Natural killer cell treated with Interleukin-12 subunit alpha and Interleukin-12 subunit beta and Interleukin-15 and Interleukin-18, amount 100 ng/mL, for 72 hours (primary cell): ENCODE measurements around the gene RIMKLB. TPM values are rescaled to one million over a fixed set of nuclear protein-coding genes. Genes with fewer than 3 reads are reported as not detected.

Experiments used
- ATAC-seq, 2 donors: fragments of 150-1000 bp; cut with Tn5 transposase in 1 of 2; sonication (Bioruptor Pico), chemical (Tn5 transposase) in 1 of 2; 2 replicates each; pipeline ENCODE4 v1.10.0; 2021
- DNase-seq: peaks from one replicate; pipeline ENCODE4 v3.0.0; 2022; ENCODE audit warnings: low spot score
- H3K27ac Mint-ChIP-seq, 2 donors: 1 replicate in 1 of 2; 2 replicates in 1 of 2; pipeline ENCODE4 v1.8.0; 2022; ENCODE audit warnings: mixed read lengths in 2 of 2, mild to moderate bottlenecking in 1 of 2, moderate library complexity in 1 of 2
- H3K27me3 Mint-ChIP-seq, 2 donors: 1 replicate in 1 of 2; 2 replicates in 1 of 2; pipeline ENCODE4 v1.8.0; 2022; ENCODE audit warnings: mixed read lengths in 2 of 2
- H3K36me3 Mint-ChIP-seq: one replicate; pipeline ENCODE4 v1.8.0; 2022; ENCODE audit warnings: mixed read lengths
- H3K4me1 Mint-ChIP-seq, 2 donors: 1 replicate in 1 of 2; 2 replicates in 1 of 2; pipeline ENCODE4 v1.8.0; 2022; ENCODE audit warnings: low read depth in 2 of 2, mixed read lengths in 2 of 2, mild to moderate bottlenecking in 1 of 2
- H3K4me3 Mint-ChIP-seq: one replicate; pipeline ENCODE4 v1.8.0; 2022; ENCODE audit warnings: mixed read lengths
- H3K9me3 Mint-ChIP-seq: 2 replicates; pipeline ENCODE4 v1.8.0; 2022; ENCODE audit warnings: mixed read lengths
- total RNA-seq, 2 donors: library from RNA; stranded (reverse); gene quantifications; one replicate each; pipeline ENCODE4 v1.2.3, GENCODE V29; 2022

The RIMKLB gene
- total RNA-seq, 2 donors from 2014 or later, result 2.3 to 5.5 TPM

DNA sequence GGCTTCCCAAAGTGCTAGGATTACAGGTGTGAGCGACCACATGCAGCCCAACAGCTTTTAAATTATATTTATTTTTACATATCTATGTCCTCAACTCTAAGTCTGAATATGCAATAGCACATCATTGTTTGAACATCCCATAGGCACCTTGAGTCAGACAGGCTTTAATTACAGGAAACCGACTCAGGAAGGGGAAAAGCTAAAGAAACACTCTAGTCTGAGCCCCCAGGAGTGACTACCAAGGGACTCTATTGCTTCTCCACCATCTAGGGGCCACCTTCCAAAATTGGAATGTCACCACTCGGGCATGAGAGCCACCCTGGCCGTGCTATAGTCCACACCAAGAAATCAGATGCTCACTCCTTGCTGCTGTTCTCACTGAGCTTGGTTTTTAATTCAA, 21.1 kb upstream of the RIMKLB start:
- no peak overlapping the region for H3K27ac Mint-ChIP-seq
- H3K9me3 Mint-ChIP-seq, result no peaks in the 10 kb centered on the region
- H3K36me3 Mint-ChIP-seq, result no peaks in the 10 kb centered on the region
- DNase-seq, result no peak
- H3K4me1 Mint-ChIP-seq, result no peaks in the 10 kb centered on the region
- H3K4me3 Mint-ChIP-seq, result no peak overlapping the region
- peaks cover 5 to 14% of the 10 kb centered on the region in 2 donors for H3K27me3 Mint-ChIP-seq
- ATAC-seq, result no peak

DNA sequence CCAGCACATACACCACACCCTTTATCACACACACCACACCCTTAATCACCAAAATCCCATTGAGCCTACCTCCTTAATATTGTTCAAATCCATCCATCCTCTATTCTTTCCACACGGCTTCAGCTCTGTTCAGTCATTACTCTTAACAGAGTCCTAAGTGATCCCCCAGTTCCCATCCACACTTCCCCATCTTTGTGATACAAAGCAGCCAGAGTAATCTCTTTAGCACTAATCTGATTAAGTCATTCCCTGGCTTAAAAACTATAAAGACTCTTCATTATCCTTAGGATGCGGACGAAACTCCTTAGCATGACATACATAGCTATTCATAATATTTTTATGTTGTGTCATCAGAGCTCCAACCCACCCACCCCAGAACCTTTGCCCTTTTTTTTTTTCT, 20.4 kb upstream of the RIMKLB start:
- no peaks in the 10 kb centered on the region for H3K36me3 Mint-ChIP-seq
- DNase-seq (no peak), ATAC-seq (no peak)
- H3K27ac Mint-ChIP-seq, result no peak overlapping the region
- H3K9me3 Mint-ChIP-seq, result no peaks in the 10 kb centered on the region
- H3K4me3 Mint-ChIP-seq, result no peak overlapping the region
- no peaks in the 10 kb centered on the region for H3K4me1 Mint-ChIP-seq
- peaks cover 6 to 14% of the 10 kb centered on the region in 2 donors for H3K27me3 Mint-ChIP-seq

DNA sequence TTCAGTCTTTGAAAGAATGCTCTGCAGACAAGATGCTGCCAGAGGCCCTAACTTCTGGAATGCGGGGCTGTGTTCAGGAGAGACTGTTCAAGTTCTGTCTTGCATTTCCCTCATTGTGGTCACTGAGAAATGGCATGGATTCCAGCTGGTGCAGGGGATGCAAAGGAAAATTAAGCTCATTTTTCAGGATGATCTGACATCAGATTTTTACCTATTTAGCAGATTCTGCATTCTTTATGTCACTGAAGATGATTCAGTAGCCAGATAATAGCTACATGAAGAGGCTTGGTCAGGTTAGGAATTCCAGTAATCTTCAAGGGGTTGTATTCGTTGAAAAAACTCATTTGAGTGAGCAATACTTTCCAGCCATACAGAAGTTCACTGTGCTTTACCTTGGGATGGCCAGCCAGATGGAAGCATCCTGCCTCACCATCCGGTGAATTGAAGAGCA, 19.1 kb upstream of the RIMKLB start:
- peaks cover 6 to 14% of the 10 kb centered on the region in 2 donors for H3K27me3 Mint-ChIP-seq
- H3K4me3 Mint-ChIP-seq, result no peak overlapping the region
- no peaks in the 10 kb centered on the region for H3K9me3 Mint-ChIP-seq

DNA sequence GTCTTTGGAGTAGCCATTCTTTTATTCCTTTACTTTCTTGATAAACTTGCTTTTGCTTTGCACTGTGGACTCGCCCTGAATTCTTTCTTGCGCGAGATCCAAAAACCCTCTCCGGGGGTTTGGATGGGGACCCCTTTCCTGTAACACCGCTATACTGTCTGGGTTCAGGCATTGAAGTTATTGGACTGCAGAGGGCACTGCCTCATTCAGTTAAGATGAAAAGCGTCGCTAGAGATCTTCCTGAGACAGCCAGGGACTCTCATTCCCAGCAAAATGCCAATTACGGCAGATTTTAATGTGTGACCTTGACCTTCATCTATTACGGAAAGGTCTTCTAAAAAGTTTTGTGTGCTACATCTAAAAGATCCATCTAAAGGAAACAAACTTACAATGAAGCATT, 17.3 kb upstream of the RIMKLB start:
- Mint-ChIP-seq H3K36me3 (no peaks in the 10 kb centered on the region), H3K27ac (no peak overlapping the region), H3K27me3 (peaks cover 6 to 14% of the 10 kb centered on the region in 2 donors), H3K9me3 (no peaks in the 10 kb centered on the region), H3K4me3 (no peak overlapping the region), H3K4me1 (no peaks in the 10 kb centered on the region)
- ATAC-seq (no peak), DNase-seq (no peak)

More for the DNA sequence above, 19.1 kb upstream of the RIMKLB start:
- no peak for ATAC-seq
- Mint-ChIP-seq H3K36me3 (no peaks in the 10 kb centered on the region), H3K4me1 (no peaks in the 10 kb centered on the region), H3K27ac (no peak overlapping the region)
- no peak for DNase-seq

DNA sequence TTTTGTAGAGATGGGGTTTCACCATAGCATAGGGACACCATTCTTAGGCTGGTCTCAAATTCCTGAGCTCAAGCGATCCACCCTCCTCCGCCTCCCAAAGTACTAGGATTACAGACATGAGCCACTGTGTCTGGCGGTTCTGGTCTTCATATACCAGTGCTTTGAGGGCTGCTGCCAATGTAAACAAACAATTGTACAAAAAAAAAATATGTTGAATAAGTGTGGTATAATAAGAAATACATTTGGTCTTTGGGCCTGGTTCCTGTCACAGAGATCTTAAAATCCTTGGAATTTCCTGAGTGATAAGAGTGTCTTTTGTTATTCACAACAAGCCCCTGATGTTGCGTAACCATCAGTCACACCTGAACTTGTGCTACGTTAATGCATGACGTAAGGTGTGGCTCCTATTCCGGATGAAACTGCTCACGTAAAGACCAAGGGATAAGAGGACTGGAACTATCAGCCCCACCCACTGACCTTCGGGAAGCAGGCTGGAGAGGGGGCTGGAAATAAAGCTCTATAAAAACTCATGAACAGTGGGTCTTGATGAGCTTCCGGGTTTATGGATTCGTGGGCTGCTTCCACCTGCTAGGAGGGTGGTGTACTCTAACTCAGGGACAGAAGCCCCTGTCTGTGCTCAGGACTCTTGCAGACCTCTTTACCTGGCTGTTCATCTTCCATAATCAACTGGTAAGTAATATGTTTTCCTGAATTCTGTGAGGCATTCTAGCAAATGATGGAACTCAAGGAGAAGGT, 16.5 kb upstream of the RIMKLB start:
- peaks cover 6 to 14% of the 10 kb centered on the region in 2 donors for H3K27me3 Mint-ChIP-seq
- H3K27ac Mint-ChIP-seq, result no peak overlapping the region
- no peaks in the 10 kb centered on the region for H3K4me1 Mint-ChIP-seq
- H3K36me3 Mint-ChIP-seq, result no peaks in the 10 kb centered on the region
- ATAC-seq (no peak), DNase-seq (no peak)
- H3K4me3 Mint-ChIP-seq, result no peak overlapping the region
- no peaks in the 10 kb centered on the region for H3K9me3 Mint-ChIP-seq

DNA sequence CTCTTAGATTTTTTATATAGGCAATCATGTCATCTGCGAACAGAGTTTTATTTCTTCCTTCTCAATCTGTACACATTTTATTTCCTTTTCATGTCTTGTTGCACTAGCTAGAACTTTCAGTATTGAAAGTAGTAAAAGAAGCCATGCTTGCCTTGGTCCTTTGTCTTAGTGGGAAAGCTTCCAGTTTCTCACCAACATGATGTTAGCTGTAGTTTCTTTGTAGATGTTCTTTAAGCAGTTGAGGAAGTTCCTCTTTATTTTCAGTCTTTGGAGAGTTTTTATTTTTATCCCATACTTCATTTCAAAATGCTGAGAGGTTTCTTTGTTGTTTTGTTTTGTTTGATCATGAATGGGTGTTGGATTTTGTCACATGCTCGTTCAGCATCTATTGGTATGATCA, 12.7 kb upstream of the RIMKLB start:
- DNase-seq (no peak), ATAC-seq (no peak)
- H3K27ac Mint-ChIP-seq, result no peak overlapping the region
- no peaks in the 10 kb centered on the region for H3K4me1 Mint-ChIP-seq
- no peaks in the 10 kb centered on the region for H3K36me3 Mint-ChIP-seq
- no peaks in the 10 kb centered on the region for H3K9me3 Mint-ChIP-seq
- H3K27me3 Mint-ChIP-seq, result peaks cover 7 to 10% of the 10 kb centered on the region in 2 donors
- H3K4me3 Mint-ChIP-seq, result no peak overlapping the region

DNA sequence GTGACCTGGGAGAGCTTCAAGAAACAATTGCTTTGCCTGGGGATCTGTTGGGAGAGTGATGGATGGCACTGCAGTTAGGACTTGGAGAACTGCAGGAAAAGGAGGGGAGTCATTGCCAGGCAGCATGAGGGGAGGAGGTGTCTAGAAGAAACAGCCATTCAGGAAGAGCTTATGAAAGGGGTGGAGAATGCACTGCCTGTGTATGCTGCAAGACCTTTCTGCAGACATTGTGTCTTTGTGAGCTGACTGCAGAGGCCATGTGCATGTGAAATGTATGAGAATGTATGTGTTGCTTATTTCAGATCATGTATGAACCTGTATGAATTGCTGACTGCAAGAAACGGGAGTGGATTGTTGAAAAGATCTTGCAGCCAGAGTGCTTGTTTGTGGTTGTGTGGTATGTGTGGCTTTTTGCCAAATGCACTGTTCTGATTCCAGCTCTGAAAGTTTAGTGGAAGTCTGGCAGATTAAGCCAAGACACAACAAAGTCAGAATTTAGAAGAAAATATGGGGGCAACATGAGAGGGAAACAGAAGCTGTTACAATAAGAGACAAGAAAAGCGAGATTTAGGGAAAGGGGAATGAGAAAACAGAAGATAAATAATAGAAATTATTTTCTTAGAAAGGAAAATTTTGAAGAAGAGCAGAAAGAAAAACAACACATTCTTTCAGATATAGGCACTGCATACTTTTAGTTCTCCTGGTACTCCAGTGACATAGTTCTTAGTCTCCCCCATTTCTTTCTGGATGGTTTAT, 9.8 kb upstream of the RIMKLB start:
- Mint-ChIP-seq H3K27ac (no peak overlapping the region), H3K4me3 (no peak overlapping the region), H3K36me3 (no peaks in the 10 kb centered on the region), H3K27me3 (peaks cover 9 to 11% of the 10 kb centered on the region in 2 donors), H3K9me3 (no peaks in the 10 kb centered on the region), H3K4me1 (no peaks in the 10 kb centered on the region)
- ATAC-seq (no peak), DNase-seq (no peak)

DNA sequence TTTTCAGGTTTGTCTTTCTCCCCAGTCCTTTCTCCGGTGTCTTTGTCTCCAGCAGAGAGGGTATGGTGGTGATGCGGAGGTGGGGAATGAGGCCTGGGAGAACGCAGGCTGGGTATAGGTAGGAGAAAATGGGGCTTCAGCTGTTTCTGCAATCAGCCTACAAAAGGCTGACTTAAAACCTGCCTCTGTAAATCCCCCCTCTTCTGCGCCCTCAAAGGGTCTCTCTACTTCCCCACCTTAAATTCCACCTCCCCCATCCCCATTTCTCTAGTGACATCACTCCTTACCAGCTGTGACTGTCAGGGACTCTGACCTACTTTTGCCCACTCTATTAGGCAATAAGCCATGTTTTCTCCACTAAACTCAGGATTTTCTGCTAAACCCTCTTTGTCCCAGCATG, 8.1 kb upstream of the RIMKLB start:
- DNase-seq (no peak), ATAC-seq (no peak)
- H3K9me3 Mint-ChIP-seq, result no peaks in the 10 kb centered on the region
- H3K4me3 Mint-ChIP-seq, result no peak overlapping the region
- H3K27ac Mint-ChIP-seq, result no peak overlapping the region
- H3K27me3 Mint-ChIP-seq, result peaks cover 9 to 11% of the 10 kb centered on the region in 2 donors
- no peaks in the 10 kb centered on the region for H3K4me1 Mint-ChIP-seq
- H3K36me3 Mint-ChIP-seq, result no peaks in the 10 kb centered on the region

DNA sequence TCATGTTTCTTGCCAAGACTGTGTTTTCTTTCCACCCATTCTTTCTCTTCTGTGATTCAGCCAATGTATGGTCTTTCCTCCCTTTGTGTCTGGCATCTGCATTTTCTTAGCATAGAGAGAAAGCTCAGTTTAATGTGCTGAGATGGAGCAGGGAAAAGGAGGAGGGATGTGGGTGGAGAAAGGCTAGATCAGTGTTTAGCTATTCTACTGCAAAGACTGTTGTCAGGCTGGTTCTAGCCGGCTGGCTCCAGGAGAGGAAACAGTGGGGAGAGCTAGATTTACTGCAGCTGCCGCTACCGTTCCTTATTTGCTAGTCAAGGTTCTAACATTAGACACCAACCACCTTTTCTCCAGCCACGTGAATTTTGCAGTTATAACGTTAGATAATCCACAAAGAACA, 5.2 kb upstream of the RIMKLB start:
- DNase-seq (no peak), ATAC-seq (no peak)
- H3K36me3 Mint-ChIP-seq, result no peaks in the 10 kb centered on the region
- peaks cover 4 to 5% of the 10 kb centered on the region in 2 donors for H3K4me1 Mint-ChIP-seq
- no peak overlapping the region for H3K27ac Mint-ChIP-seq
- H3K4me3 Mint-ChIP-seq, result no peak overlapping the region
- H3K9me3 Mint-ChIP-seq, result no peaks in the 10 kb centered on the region
- peaks cover 9 to 11% of the 10 kb centered on the region in 2 donors for H3K27me3 Mint-ChIP-seq

DNA sequence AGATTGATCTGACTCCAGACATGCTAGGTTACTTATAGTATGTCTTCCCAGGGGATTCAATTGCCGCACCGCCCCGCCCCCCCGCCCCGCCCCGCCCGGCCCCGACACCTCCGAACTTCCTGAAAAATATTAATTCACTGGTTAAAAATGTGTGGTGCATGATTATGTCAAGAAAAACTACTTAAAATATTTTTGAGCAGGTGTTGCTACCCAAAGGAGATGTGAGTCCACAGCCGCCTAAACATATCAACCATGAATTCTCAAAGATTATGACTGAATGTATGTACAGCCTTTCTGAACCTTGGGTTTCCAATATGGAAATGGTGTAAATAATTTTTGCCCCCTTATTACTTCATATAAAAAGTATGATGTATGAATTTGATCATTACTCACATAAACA, 2.7 kb upstream of the RIMKLB start:
- peaks cover 6 to 16% of the 10 kb centered on the region in 2 donors for H3K27me3 Mint-ChIP-seq
- H3K4me3 Mint-ChIP-seq, result no peak overlapping the region

DNA sequence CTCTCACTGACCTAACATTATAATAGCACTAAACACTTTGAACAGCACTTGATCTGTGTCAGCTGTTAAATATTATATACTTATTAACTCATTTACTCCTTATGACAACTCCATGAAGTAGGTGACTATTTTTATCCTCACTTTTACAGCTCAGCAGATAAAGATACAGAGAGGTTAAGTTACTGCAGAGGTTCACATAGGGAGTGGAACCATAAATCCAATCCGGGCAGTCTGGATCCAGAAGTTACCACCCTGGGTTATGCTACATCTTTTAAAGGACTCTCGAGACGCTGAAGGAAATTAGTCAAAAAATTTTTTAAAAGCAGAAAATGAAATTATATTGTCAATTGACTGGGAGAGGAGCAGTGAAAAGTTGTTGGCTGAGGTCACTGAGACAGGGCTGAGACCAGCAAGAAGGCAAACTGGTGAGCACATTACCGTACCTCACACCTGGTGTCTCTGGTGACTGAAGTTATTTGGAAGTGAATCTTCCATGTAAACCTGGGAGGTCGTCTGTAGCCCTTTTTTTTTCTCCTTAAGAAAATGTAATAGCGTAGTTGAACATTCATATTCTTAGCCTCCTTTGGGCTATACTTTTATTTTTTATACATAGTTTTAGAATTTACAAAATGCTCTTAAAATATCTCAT, 1.2 kb upstream of the RIMKLB start:
- Mint-ChIP-seq H3K27ac (peak overlapping the region; percentile 56 to 64), H3K4me1 (peaks cover 11 to 19% of the 10 kb centered on the region in 2 donors), H3K9me3 (no peaks in the 10 kb centered on the region), H3K4me3 (peak overlapping the region; percentile 85), H3K36me3 (no peaks in the 10 kb centered on the region), H3K27me3 (peaks cover 6 to 17% of the 10 kb centered on the region in 2 donors)
- ATAC-seq (no peak), DNase-seq (no peak)

More for the DNA sequence above, 2.7 kb upstream of the RIMKLB start:
- Mint-ChIP-seq H3K27ac (peak overlapping the region in 1 of 2 donors; percentile 39), H3K4me1 (peaks cover 11 to 18% of the 10 kb centered on the region in 2 donors), H3K36me3 (no peaks in the 10 kb centered on the region), H3K9me3 (no peaks in the 10 kb centered on the region)
- DNase-seq, result no peak
- no peak for ATAC-seq

DNA sequence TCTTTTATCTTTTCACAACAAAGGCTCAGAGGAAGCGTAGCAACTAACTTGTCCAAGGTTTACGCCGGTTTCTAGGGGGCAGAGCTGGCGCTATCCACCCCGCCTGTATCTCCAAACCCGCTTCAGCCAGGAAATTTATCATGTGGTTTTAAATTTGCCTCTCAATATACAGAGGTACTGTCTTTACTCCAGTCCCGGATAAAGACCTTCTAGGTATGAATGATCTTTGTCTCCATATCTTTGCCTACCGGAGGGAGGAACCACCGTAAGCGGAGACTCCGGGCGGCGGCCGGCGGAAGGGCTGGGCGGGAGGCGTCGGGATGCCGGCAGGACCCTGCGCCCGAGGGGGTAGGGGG, 693 bp upstream of the RIMKLB start:
- no peaks in the 10 kb centered on the region for H3K9me3 Mint-ChIP-seq
- H3K36me3 Mint-ChIP-seq, result no peaks in the 10 kb centered on the region
- peaks cover 4 to 17% of the 10 kb centered on the region in 2 donors for H3K27me3 Mint-ChIP-seq
- DNase-seq (no peak), ATAC-seq (peak in 1 of 2 donors; percentile 3)
- H3K4me1 Mint-ChIP-seq, result peaks cover 11 to 19% of the 10 kb centered on the region in 2 donors
- H3K4me3 Mint-ChIP-seq, result peak overlapping the region; percentile 85
- H3K27ac Mint-ChIP-seq, result peak overlapping the region; percentile 56 to 64

DNA sequence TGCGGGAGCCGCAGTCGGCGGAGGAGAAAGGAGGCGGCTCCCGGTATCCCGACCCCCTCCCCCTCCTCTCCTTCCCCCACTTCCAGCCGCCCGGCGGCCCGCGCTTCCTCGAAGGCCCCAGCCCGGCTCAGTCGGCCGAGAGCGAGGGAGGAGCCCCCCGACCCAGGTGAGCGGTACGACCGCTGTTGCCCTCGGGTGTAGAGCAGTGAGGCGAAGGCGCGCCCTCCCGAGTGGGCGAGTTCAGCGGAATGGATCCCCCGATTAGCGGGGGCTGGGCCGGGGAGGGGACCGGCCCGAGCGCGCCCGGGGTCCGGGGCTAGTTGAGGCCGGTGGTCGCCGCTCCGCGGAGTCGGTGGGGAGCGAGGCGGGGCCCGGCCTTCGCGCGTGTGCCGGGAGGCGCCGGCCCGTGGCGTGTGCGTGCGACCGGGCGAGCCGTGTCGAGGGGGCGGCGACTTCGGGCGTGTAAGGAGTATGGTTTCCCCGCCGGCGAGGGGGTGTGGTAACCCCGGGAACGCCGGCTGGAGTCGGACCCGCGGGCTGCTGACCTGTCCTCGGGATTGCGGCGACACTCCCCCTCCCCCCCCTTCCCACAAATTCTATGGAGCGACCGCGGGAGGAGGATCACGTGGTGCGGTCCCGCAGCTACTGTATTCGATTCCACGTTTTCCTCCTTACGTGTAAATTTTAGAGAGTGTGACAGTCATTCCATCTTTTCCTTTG, 501 bp downstream of the RIMKLB start:
- Mint-ChIP-seq H3K27me3 (peaks cover 3 to 17% of the 10 kb centered on the region in 2 donors), H3K9me3 (no peaks in the 10 kb centered on the region), H3K36me3 (no peaks in the 10 kb centered on the region), H3K27ac (peak overlapping the region; percentile 64 to 77), H3K4me1 (peaks cover 11 to 19% of the 10 kb centered on the region in 2 donors), H3K4me3 (peak overlapping the region; percentile 85)
- peak; percentile 59 to 65 for ATAC-seq
- DNase-seq, result peak; percentile 69
